ENCODE results near the gene POU6F1.

Gene POU6F1

GRCh38 chr12:51254536-51254935 is 36.7 kb upstream of the POU6F1 start:
- H3K27ac ChIP-seq: no peak overlapping the region
- POLR2A ChIA-PET (ENCODE audit: low non-redundant PET): no interaction called here
- DNase-seq (ENCODE audit: low spot score): no peak
- TF ChIP-seq CTCF (conservative IDR thresholded peaks at IDR 0.05; ENCODE audit: low read depth): no peak
- CTCF ChIA-PET: no interaction called here

GRCh38 chr12:51253276-51253675 is 35.4 kb upstream of the POU6F1 start:
- H3K27ac ChIP-seq: no peak overlapping the region
- no peak for DNase-seq (ENCODE audit: low spot score)
- ChIA-PET CTCF (no interaction called here), POLR2A (ENCODE audit: low non-redundant PET) (no interaction called here)
- no peak for TF ChIP-seq CTCF (conservative IDR thresholded peaks at IDR 0.05; ENCODE audit: low read depth)

- ChIA-PET POLR2A (ENCODE audit: low non-redundant PET) (no interaction called here), CTCF (no interaction called here)
- no peak for TF ChIP-seq CTCF (conservative IDR thresholded peaks at IDR 0.05; ENCODE audit: low read depth)
- 0 out of 2 replicates have a peak overlapping the region, but pooled peaks have one; percentile 12 for H3K27ac ChIP-seq
- no peak for DNase-seq (ENCODE audit: low spot score)
Observed at GRCh38 chr12:51247523-51248206, 29.8 kb upstream of the POU6F1 start.

- POLR2A ChIA-PET (ENCODE audit: low non-redundant PET): no interaction called here
- TF ChIP-seq CTCF (conservative IDR thresholded peaks at IDR 0.05; ENCODE audit: low read depth): no peak
- CTCF ChIA-PET: no interaction called here
- no peak for DNase-seq (ENCODE audit: low spot score)
- H3K27ac ChIP-seq: no peak overlapping the region
Observed at GRCh38 chr12:51246254-51246853, 28.5 kb upstream of the POU6F1 start.

GRCh38 chr12:51245476-51246253 is 27.8 kb upstream of the POU6F1 start:
- no peak for DNase-seq (ENCODE audit: low spot score)
- TF ChIP-seq CTCF (conservative IDR thresholded peaks at IDR 0.05; ENCODE audit: low read depth): no peak
- ChIA-PET CTCF (no interaction called here), POLR2A (ENCODE audit: low non-redundant PET) (no interaction called here)
- no peak overlapping the region for H3K27ac ChIP-seq

GRCh38 chr12:51244269-51244668 is 26.4 kb upstream of the POU6F1 start:
- POLR2A ChIA-PET (ENCODE audit: low non-redundant PET): no interaction called here
- CTCF ChIA-PET: no interaction called here
- DNase-seq (ENCODE audit: low spot score): no peak
- H3K27ac ChIP-seq: no peak overlapping the region
- no peak for TF ChIP-seq CTCF (conservative IDR thresholded peaks at IDR 0.05; ENCODE audit: low read depth)

Measured in RWPE1 (cell line).